K562 (cell line): ENCODE measurements around the gene ACRBP.

Experiments
- BRF1 ChIP-seq: IDR thresholded peaks from 3 replicates; pipeline ENCODE4 v1.6.1; 2011; ENCODE audit warnings: borderline replicate concordance, mild to moderate bottlenecking; ENCODE audit not compliant: insufficient read length; ENCODE audit errors: extremely low read depth
- CC2D1A ChIP-seq: fragments of 450-650 bp; IDR thresholded peaks from 2 replicates; pipeline ENCODE4 v1.6.1; 2017; ENCODE audit warnings: mild to moderate bottlenecking
- CREB1 ChIP-seq, 2 experiments: sonication (generic) in 1 of 2; formaldehyde crosslinking in 1 of 2; IDR thresholded peaks; 2 replicates each; pipeline versions ENCODE4 v1.6.1 to v1.8.0; 2012 to 2022; ENCODE audit warnings: inconsistent platforms in 1 of 2, mild to moderate bottlenecking in 1 of 2, missing genetic modification reagents in 1 of 2, moderate library complexity in 1 of 2
- CTCF ChIP-seq, 3 experiments: IDR thresholded peaks in 2 of 3; conservative IDR thresholded peaks in 1 of 3; 2 replicates each; pipeline ENCODE4 v1.5.1; 2011 to 2012; ENCODE audit warnings: low read length in 3 of 3, mild to moderate bottlenecking in 3 of 3, control low read depth in 2 of 3, improper control_type of control experiment in 1 of 3, inconsistent platforms in 1 of 3, low read depth in 1 of 3, mixed read lengths in 1 of 3, moderate library complexity in 1 of 3; ENCODE audit not compliant: insufficient read depth in 2 of 3
- ELF4 ChIP-seq: fragments of 450-650 bp; formaldehyde crosslinking; IDR thresholded peaks from 2 replicates; pipeline ENCODE4 v1.4.0; 2022; ENCODE audit warnings: missing genetic modification characterization
- EP300 ChIP-seq: IDR thresholded peaks from 2 replicates; pipeline ENCODE4 v1.6.1; 2012; ENCODE audit warnings: low read length, improper control_type of control experiment
- GATA2 ChIP-seq: sonication (generic); formaldehyde crosslinking; IDR thresholded peaks from 2 replicates; pipeline ENCODE4 v1.4.0; 2020; ENCODE audit warnings: mild to moderate bottlenecking, missing genetic modification reagents
- ID3 ChIP-seq, 2 experiments: fragments of 250-450 bp in 1 of 2; fragments of 450-650 bp in 1 of 2; sonication (Bioruptor Pico) in 1 of 2; IDR thresholded peaks; 2 replicates each; pipeline versions ENCODE4 v1.6.1 to v1.8.0; 2016 to 2021; ENCODE audit warnings: mild to moderate bottlenecking in 2 of 2, moderate library complexity in 2 of 2, missing compliant biosample characterization in 1 of 2, missing genetic modification characterization in 1 of 2
- MTA2 ChIP-seq: fragments of 450-650 bp; IDR thresholded peaks from 2 replicates; pipeline ENCODE4 v1.6.1; 2016; ENCODE audit warnings: low read depth
- PKNOX1 ChIP-seq: fragments of 450-650 bp; IDR thresholded peaks from 2 replicates; pipeline ENCODE4 v1.6.1; 2016
- SRSF9 ChIP-seq: fragments of 200-400 bp; formaldehyde crosslinking; IDR thresholded peaks from 2 replicates; pipeline ENCODE4 v1.6.1; 2017; ENCODE audit warnings: low read depth, low read length, borderline replicate concordance
- TAF1 ChIP-seq: IDR thresholded peaks from 2 replicates; pipeline ENCODE4 v1.6.1; 2011; ENCODE audit warnings: mild to moderate bottlenecking, low read length, moderate library complexity; ENCODE audit not compliant: insufficient read depth, control insufficient read depth, severe bottlenecking; ENCODE audit errors: extremely low read depth
- ZNF561 ChIP-seq: fragments of 450-650 bp; formaldehyde crosslinking; conservative IDR thresholded peaks from 2 replicates; pipeline ENCODE4 v1.4.0; 2020; ENCODE audit warnings: mild to moderate bottlenecking, moderate library complexity

GRCh38 chr12:6643569-6644256, 3.5 kb downstream of the ACRBP start:
- TF ChIP-seq SRSF9 = no peak
- TF ChIP-seq PKNOX1 = no peak
- no peak for TF ChIP-seq EP300
- TF ChIP-seq ID3 (CRISPR knock-in tag; IDR thresholded peaks at IDR 0.05) = no peak
- no peak for TF ChIP-seq ID3 (tag; IDR thresholded peaks at IDR 0.05)
- TF ChIP-seq ELF4 (CRISPR knock-in tag) = no peak
- TF ChIP-seq GATA2 (CRISPR knock-in tag) = no peak
- TF ChIP-seq BRF1 = no peak
- TF ChIP-seq CREB1 (IDR thresholded peaks at IDR 0.05) = no peak
- no peak for TF ChIP-seq CREB1 (CRISPR knock-in tag; IDR thresholded peaks at IDR 0.05)
- no peak for TF ChIP-seq TAF1
- no peak for TF ChIP-seq ZNF561
- no peak for TF ChIP-seq CTCF (IDR thresholded peaks at IDR 0.05 in 2 of 3, conservative IDR thresholded peaks at IDR 0.05 in 1 of 3; ENCODE audit: insufficient read depth in 2 of 3, low read depth in 1 of 3, low read length in 3 of 3)
- no peak for TF ChIP-seq MTA2
- no peak for TF ChIP-seq CC2D1A
